ENCODE results near the gene UBL5.
"Not testable (repeated sequence)": the region's sequence is repeated elsewhere in the genome, so short reads cannot be mapped to it uniquely, and the experiment has no call there.

Gene UBL5

GRCh38 chr19:9827289-9828238 lies at the start of gene UBL5:
Gene UBL5 (plus strand): TSS chr19:9827918. CDS start chr19:9828338, 420 bp downstream.
- peak; percentile 92 for DNase-seq

GRCh38 chr19:9782338-9782737 lies 45.4 kb upstream of the UBL5 start:
- DNase-seq = no peak

- DNase-seq = not testable (repeated sequence)
Measured at GRCh38 chr19:9784163-9784496, 43.6 kb upstream of the UBL5 start.

DNA sequence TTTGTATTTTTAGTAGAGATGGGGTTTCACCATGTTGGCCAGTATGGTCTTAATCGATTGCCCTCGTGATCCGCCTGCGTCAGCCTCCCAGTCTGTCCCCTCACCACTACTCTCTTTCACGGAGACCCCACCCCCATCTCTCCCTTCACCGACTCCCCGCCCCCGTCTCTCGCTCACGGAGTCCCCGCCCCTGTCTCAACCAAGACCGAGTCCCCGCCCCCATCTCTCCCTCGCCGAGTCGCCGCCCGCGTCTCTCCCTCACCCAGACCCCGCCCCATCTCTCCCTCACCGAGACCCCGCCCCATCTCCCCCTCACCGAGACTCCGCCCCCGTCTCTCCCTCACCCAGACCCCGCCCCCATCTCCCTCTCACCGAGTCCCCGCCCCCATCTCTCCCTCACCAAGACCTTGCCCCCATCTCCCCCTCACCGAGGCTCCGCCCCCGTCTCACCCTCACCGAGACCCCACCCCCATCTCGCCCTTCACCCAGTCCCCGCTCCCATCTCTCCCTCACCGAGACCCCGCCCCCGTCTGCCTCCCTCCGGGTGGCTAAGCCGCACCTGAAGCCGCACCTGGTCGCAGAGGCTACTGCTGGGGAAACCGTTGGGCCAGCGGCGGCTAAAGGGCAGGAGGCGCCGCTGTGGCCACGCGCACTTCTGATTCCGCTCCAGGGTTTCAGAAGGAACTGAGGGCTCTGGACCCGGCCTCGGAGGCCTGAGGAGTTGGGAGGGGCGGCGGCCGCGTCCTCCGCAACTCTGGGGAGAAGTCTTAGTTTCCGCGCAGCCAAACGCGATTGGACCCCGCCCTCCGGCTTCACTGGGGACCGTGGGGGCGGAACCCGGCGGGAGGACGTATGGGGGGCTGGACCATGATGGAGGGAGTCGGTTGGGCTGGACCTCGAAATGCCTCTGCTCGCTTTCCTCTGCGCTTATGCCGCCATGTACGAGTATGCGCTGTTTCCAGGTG lies 42.1 kb upstream of the UBL5 start:
- DNase-seq = peak; percentile 97

- DNase-seq = no peak
Measured at GRCh38 chr19:9786342-9786741, 41.4 kb upstream of the UBL5 start.

- no peak for DNase-seq
Measured at GRCh38 chr19:9786819-9787218, 40.9 kb upstream of the UBL5 start.

- not testable (repeated sequence) for DNase-seq
Measured at GRCh38 chr19:9788604-9789003, 39.1 kb upstream of the UBL5 start.

DNA sequence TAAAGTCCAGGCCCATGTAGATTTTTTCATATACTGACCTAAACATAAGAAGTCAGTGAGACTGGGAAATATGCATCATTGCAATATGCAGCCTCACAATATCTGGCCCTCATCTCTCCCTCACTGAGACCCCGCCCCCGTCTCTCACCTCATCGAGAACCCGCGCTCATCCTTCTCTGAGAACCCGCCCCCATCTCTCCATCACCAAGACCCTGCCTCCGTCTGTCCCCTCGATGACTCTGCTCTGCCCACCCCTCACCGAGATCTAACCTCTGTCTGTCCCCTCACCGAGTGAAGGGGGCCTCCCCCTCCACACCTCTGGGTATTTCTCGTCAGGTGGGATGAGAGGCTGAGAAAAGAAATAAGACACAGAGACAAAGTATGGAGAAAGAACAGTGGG lies 38.7 kb upstream of the UBL5 start:
- no peak for DNase-seq

- not testable (repeated sequence) for DNase-seq
Measured at GRCh38 chr19:9789579-9789978, 38.1 kb upstream of the UBL5 start.

DNA sequence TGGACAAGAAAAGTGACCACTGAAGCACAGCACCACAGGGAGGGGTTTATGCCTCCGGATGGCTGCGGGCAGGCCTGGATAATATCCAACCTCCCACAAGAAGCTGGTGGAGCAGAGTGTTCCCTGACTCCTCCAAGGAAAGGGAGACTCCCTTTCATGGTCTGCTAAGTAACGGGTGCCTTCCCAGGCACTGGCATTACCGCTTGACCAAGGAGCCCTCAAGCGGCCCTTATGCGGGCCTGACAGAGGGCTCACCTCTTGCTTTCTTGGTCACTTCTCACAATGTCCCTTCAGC lies 36.7 kb upstream of the UBL5 start:
- not testable (repeated sequence) for DNase-seq

DNA sequence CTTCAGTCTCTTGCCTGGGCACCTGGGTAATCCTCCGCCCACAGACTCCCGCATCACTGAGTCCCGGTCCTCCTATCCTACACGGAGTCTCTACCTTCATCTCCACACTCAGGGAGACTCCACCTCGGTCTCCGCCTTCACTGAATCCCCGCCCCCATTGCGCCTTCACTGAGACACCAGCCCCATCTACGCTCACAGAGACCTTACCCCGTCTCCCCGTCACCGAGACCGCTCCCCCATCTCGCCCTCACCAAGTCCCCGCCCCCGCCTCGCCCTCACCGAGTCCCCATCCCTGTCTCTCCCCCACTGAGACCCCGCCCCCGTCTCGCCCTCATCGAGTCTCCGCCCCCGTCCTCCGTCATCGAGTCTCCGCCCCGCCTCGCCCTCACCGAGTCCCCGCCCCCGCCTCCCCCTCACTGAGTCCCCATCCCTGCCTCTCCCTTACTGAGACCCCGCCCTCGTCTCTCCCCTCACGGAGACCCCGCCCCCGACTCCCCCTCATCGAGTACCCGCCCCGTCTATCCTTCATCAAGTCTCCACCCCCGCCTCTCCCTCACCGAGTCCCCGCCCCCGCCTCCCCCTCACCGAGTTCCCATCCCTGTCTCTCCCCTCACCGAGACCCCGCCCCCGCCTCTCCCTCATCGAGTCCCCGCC lies 36.0 kb upstream of the UBL5 start:
- DNase-seq = peak; percentile 96

DNA sequence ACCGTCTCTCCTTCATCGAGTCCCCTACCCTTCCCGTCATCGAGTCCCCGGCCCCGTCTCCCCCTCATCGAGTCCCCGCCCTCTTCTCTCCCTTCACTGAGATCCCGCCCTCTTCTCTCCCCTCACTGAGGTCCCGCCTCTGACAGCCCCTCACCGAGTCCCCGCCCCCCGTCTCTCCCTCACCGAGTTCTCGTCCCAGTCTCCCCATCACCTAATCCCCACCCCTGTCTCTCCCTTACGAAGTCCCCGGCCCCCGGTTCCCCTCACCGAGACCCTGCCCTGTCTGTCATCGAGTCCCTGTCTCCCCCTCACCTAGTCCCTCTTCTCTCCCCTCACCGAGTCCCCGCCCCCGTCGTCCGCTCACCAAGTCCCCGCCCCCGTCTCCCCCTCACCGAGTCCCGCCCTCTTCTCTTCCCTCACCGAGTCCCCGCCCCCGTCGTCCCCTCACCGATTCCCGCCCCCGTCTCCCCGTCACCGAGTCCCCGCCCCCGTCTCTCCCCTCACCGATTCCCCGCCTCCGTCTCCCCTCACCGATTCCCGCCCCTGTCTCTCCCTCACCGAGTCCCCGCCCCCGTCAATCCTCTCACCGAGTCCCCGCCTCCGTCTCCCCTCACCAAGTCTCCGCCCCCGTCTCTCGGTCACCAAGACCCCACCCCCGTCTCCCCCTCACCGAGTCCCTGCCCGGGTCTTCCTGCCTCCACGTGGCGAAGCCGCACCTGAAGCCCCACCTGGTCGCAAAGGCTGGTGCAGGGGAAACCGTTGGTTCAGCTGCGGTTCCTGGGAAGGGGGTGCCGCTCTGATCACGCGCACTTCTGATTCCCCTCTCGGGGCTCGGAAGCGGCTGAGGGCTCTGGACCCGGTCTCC lies 35.3 kb upstream of the UBL5 start:
- DNase-seq = peak; percentile 95

DNA sequence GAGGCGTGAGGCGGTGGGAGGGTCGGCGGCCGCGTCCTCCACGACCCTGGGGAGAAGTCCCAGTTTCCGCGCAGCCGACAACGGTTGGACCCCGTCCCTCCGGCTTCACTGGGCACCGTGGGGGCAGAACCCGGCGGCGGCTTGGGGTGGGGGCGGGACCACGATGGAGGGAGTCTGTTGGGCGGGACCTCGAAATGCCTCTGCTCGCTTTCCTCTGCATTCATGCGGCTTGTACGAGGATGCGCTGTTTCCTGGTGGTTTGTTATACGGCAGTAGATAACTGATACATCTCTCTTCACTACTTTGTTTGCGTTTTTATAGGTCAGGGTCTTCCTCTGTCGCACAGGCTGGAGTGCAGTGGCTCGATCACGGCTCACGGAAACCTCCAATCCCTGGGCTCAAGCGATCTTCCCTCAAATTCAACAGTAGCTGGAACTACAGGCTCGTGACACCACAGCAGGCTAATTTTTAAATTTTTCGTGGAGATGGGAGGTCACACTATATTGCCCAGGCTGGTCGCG lies 34.6 kb upstream of the UBL5 start:
- DNase-seq = peak; percentile 75

DNA sequence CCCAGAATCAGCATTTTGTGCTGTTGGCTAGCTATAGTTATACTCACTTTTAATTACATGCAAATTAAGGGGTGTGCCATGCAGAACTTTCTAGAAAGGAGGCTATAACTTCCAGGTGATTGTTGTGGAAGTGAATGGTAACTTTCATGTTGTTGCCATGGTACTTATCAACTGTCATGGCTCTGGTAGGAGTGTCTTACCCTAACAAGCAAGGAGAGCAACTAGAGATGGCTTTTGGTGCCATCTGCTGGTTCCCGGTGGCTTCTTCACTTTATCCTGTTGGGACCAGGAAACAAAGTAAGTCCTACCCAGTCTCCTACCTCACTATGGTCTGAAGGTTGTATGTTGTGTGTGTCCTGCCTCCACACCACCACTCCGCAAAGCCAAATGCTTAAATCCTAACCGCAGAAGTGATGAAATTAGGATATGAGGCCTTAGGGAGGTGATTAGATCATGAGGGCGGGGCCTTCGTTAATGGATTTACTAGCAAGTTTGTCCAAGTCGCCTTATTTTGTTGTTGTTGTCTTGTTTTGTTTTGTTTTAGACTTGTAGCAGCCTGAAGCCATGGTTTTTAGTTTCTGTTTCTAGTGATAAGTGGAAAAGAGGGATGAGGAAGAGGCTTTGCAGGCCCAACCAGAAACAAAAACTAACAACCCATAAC lies 31.5 kb upstream of the UBL5 start:
- DNase-seq = peak; percentile 94

GRCh38 chr19:9797871-9798270 lies 29.8 kb upstream of the UBL5 start:
- no peak for DNase-seq

GRCh38 chr19:9799162-9799561 lies 28.6 kb upstream of the UBL5 start:
- no peak for DNase-seq

GRCh38 chr19:9801976-9802375 lies 25.7 kb upstream of the UBL5 start:
- no peak for DNase-seq

- DNase-seq = no peak
Measured at GRCh38 chr19:9806803-9807202, 20.9 kb upstream of the UBL5 start.

DNA sequence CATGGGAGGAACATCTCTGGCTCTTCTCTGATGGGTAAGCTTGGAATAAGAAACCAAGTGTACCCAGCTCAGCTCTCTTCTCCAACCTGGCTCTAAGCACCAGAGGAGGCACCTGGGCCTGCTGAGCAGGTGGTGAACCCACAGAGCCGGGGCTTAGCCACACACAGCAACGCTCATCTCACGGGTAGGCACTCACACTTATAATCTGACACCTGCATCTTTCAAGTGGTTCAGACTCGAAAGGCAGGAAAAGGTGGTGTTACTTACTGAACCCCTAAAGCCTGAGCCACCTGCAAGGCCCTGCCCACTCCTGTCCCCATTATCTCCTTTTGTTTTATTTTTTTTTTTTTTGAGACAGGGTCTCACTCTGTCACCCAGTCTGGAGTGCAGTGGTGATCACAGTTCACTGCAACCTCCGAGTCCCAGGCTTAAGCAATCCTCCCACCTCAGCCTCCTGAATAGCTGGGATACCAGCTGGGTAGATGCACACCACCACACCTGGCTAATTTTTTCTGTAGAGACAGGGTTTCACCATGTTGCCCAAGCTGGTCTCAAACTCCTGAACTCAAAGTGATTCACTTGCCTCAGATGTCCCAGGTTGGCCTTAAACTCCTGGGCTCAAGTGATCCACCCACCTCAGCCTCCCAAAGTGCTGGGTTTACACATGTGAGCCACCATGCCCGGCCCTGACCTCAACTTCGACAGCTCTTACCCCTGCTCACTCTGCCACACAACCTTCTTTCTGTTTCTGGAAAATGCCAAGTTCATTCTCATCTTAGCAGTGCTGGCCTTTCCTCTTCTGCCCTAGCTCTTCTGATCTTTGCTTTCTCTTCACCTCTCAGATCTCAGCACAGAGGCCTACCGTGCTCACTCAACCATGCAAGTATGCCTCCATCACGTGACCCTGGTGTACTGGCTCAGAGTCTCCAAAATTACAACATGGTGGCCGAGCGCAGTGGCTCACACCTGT lies 18.6 kb upstream of the UBL5 start:
- DNase-seq = peak; percentile 69

DNA sequence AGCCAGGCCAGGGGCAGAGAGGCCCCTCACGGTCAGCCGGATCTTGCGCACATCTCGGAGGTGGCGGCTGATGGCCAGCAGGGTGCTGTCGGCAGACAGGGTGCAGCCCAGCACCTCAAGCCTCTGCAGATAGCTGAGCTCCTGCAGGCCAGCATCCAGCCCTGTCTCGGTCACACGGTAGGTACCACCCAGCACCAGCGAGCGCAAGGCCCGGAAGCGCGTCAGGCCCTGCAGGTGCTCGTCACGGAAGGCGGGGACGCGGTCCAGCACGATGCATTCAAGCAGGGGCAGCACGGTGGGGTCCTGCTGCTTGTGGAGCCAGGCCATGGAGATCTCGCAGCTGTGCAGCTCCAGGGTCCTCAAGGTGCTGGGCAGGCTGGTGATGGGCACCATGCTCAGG lies 16.6 kb upstream of the UBL5 start:
- DNase-seq = no peak

All from CD4-positive, alpha-beta T cell treated with Interleukin-10 for 1 hour (primary cell).